ENCODE measurements around the gene SIGLECL1.

- TF ChIP-seq CTCF (IDR thresholded peaks at IDR 0.05; ENCODE audit: insufficient read depth, low read depth, low read length) = no peak
- no peak for TF ChIP-seq EZH2 (IDR thresholded peaks at IDR 0.05; ENCODE audit: insufficient read depth, low read length)
These were observed 23.3 kb downstream of the SIGLECL1 start for GRCh38 chr19:51274049-51274770.
